Measurements from ENCODE around the gene DPH3. TPM values are rescaled to one million over a fixed set of nuclear protein-coding genes. Genes with fewer than 3 reads are reported as not detected.

DPH3 gene
- total RNA-seq, 4 donors from 2014 or later: 18.4 to 27.1 (median 19.6) TPM

- Histone ChIP-seq H3K9me3 (no peaks in the 10 kb centered on the region), H3K27me3 (no peaks in the 10 kb centered on the region), H3K36me3 (no peaks in the 10 kb centered on the region), H3K4me1 (no peaks in the 10 kb centered on the region), H3K27ac (no peak overlapping the region), H3K4me3 (replicated peaks in 1 of 3) (no peak overlapping the region)
- WGBS, 2 donors: 94 to 100% methylated on average over 1 of the region's 1 CpG
- intact Hi-C loops (cut with DNase I): no loop called here
- TF ChIP-seq POLR2A (IDR thresholded peaks at IDR 0.05) (no peak), CTCF (IDR thresholded peaks at IDR 0.05) (no peak)
- DNase-seq: no peak
Measured at GRCh38 chr3:16233806-16234205, 30.9 kb downstream of the DPH3 start.

GRCh38 chr3:16231983-16232382, 32.8 kb downstream of the DPH3 start:
- no peak for DNase-seq
- Histone ChIP-seq H3K4me3 (replicated peaks in 1 of 3) (no peak overlapping the region), H3K27ac (no peak overlapping the region), H3K27me3 (no peaks in the 10 kb centered on the region), H3K9me3 (no peaks in the 10 kb centered on the region), H3K36me3 (no peaks in the 10 kb centered on the region), H3K4me1 (no peaks in the 10 kb centered on the region)
- 98 to 100% methylated on average over 2 of the region's 2 CpGs for WGBS, 2 donors
- TF ChIP-seq CTCF (IDR thresholded peaks at IDR 0.05) (no peak), POLR2A (IDR thresholded peaks at IDR 0.05) (no peak)
- intact Hi-C loops (cut with DNase I): no loop called here

- Histone ChIP-seq H3K27ac (no peak overlapping the region), H3K36me3 (no peaks in the 10 kb centered on the region), H3K27me3 (no peaks in the 10 kb centered on the region), H3K4me1 (no peaks in the 10 kb centered on the region), H3K4me3 (replicated peaks in 1 of 3) (no peak overlapping the region), H3K9me3 (no peaks in the 10 kb centered on the region)
- intact Hi-C loops (cut with DNase I): no loop called here
- no peak for DNase-seq
- TF ChIP-seq CTCF (IDR thresholded peaks at IDR 0.05) (no peak), POLR2A (IDR thresholded peaks at IDR 0.05) (no peak)
Measured at GRCh38 chr3:16229681-16230080, 35.1 kb downstream of the DPH3 start.

- Histone ChIP-seq H3K4me3 (replicated peaks in 1 of 3) (no peak overlapping the region), H3K27ac (no peak overlapping the region), H3K9me3 (no peaks in the 10 kb centered on the region), H3K4me1 (no peaks in the 10 kb centered on the region), H3K36me3 (no peaks in the 10 kb centered on the region), H3K27me3 (no peaks in the 10 kb centered on the region)
- WGBS, 2 donors: 67 to 70% methylated on average over 1 of the region's 1 CpG
- intact Hi-C loops (cut with DNase I): no loop called here
- DNase-seq: no peak
- TF ChIP-seq POLR2A (IDR thresholded peaks at IDR 0.05): no peak
- TF ChIP-seq CTCF (IDR thresholded peaks at IDR 0.05): no peak
Measured at GRCh38 chr3:16227566-16227965, 37.2 kb downstream of the DPH3 start.

GRCh38 chr3:16224325-16224724, 40.4 kb downstream of the DPH3 start:
- no peak for DNase-seq
- Histone ChIP-seq H3K4me1 (no peaks in the 10 kb centered on the region), H3K27me3 (no peaks in the 10 kb centered on the region), H3K9me3 (no peaks in the 10 kb centered on the region), H3K4me3 (replicated peaks in 1 of 3) (no peak overlapping the region), H3K27ac (no peak overlapping the region), H3K36me3 (peaks cover 0 to 11% of the 10 kb centered on the region in 2 donors)
- intact Hi-C loops (cut with DNase I): no loop called here
- TF ChIP-seq POLR2A (IDR thresholded peaks at IDR 0.05) (no peak), CTCF (IDR thresholded peaks at IDR 0.05) (no peak)
- 58 to 89% methylated on average over 2 of the region's 2 CpGs for WGBS, 2 donors
